BE2C (cell line): ENCODE results near the gene ZMYM2.
A peak's percentile ranks its signal among the peaks of the same experiment; 100 is the strongest.

Experiments used
- DNase-seq: peaks from one replicate; pipeline ENCODE4 v3.0.0-alpha.2; 2020
- H3K27me3 ChIP-seq: fragments of 250-450 bp; sonication (Bioruptor Pico); 2 replicates; pipeline ENCODE4 v1.5.1; 2020; ENCODE audit warnings: mild to moderate bottlenecking
- H3K36me3 ChIP-seq: fragments of 250-450 bp; sonication (Bioruptor Pico); 2 replicates; pipeline ENCODE4 v1.5.1; 2020; ENCODE audit warnings: mild to moderate bottlenecking
- H3K4me1 ChIP-seq: fragments of 250-450 bp; sonication (Bioruptor Pico); 2 replicates; pipeline ENCODE4 v1.5.1; 2020
- H3K4me3 ChIP-seq: 2 replicates; pipeline ENCODE4 v1.5.1; 2011; ENCODE audit warnings: low read depth, low read length
- H3K9me3 ChIP-seq: fragments of 250-450 bp; sonication (Bioruptor Pico); 2 replicates; pipeline ENCODE4 v1.5.1; 2020
- TF ChIP-seq, protein P1 (sequence below): IDR thresholded peaks from 2 replicates; pipeline ENCODE4 v1.5.1; 2012; ENCODE audit warnings: mild to moderate bottlenecking, low read depth, low read length

The ZMYM2 gene

DNA sequence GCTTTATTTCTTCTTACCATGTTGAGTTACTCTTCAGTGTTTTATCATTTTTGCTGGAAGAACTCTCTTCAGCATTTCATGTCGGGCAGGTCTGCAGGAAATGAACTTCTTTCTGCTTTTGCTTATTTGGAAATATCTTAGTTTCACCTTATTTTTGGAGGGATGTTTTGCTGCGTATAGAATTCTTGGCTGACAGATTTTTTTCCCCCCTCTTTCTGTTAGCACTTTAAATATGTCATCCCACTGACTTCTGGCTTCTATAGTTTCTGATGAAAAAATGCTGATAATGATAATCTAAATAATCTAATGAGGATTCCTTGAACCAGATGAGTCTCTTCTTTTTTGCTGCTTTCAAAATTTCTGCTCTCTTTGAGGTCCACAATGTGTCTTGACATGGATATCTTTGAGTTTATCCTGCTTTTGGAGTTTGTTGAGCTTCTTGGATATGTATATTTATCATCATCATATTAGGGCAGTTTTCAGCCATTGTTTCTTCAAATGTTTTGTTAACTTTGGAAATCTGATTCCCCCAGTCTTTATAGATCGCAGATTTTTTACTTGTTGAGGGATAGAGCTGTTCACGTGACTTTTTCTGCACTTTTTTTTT lies 20.4 kb downstream of the ZMYM2 start:
- DNase-seq = no peak
- peaks cover 44% of the 10 kb centered on the region for H3K36me3 ChIP-seq

DNA sequence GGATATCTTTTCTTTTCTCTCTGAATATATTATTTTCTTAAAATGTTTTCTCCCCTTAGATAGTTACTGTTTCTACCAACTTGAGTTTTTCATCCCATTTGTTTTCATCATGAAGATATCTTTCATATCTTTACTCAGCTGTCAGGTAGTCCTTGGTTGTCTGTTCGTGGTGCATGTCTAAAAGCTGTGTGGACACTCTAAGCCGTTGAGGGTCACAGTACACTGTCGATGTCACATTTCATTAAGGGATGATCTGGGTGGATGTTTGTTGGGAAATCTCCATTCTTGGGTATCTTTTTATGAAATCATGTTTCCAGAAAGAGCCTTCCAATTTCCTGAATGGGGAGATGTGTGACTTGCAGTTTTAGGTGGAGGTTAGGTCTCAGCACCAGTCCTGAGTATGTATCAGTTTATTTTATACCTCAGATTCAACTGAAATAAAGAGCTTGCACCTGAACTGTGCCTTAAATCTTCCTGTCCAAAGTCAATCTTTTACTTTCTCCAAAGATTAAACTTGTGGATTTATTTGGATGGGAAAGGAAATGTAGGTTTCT lies 23.2 kb downstream of the ZMYM2 start:
- H3K4me3 ChIP-seq = no peak overlapping the region
- no peaks in the 10 kb centered on the region for H3K9me3 ChIP-seq
- H3K36me3 ChIP-seq = peaks cover 26% of the 10 kb centered on the region
- DNase-seq = no peak
- H3K4me1 ChIP-seq = no peaks in the 10 kb centered on the region
- H3K27me3 ChIP-seq = no peaks in the 10 kb centered on the region
- TF ChIP-seq, protein P1, sequence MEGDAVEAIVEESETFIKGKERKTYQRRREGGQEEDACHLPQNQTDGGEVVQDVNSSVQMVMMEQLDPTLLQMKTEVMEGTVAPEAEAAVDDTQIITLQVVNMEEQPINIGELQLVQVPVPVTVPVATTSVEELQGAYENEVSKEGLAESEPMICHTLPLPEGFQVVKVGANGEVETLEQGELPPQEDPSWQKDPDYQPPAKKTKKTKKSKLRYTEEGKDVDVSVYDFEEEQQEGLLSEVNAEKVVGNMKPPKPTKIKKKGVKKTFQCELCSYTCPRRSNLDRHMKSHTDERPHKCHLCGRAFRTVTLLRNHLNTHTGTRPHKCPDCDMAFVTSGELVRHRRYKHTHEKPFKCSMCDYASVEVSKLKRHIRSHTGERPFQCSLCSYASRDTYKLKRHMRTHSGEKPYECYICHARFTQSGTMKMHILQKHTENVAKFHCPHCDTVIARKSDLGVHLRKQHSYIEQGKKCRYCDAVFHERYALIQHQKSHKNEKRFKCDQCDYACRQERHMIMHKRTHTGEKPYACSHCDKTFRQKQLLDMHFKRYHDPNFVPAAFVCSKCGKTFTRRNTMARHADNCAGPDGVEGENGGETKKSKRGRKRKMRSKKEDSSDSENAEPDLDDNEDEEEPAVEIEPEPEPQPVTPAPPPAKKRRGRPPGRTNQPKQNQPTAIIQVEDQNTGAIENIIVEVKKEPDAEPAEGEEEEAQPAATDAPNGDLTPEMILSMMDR = no peak

More for the DNA sequence above, 20.4 kb downstream of the ZMYM2 start:
- H3K4me3 ChIP-seq = no peak overlapping the region
- H3K4me1 ChIP-seq = no peaks in the 10 kb centered on the region
- TF ChIP-seq, protein P1 = no peak
- H3K9me3 ChIP-seq = no peaks in the 10 kb centered on the region
- H3K27me3 ChIP-seq = no peaks in the 10 kb centered on the region

DNA sequence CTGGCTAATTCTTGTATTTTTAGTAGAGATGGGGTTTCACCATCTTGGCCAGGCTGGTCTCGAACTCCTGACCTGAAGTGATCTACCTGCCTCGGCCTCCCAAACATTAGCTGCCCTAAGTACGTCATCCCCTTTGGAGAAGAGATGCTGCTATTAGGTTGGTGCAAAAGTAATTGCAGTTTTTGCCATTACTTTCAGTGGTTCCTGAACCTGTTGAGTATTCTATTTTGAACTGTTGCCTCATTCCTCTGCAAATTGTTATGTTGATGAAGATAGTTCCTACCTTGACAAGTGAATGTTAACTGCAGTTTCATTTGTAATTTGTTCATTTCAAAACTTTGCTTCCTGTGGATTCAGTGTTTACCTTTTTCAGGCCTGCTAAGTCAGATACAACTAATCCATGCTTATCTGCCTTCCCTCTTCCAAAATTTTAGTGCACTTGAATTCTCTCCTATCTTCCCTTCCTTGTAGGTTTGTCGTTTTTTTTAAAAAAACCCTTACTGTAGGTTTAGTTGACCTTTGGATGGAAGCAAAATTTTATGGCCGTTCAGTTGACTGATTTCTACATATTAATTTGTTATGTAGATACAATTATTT lies 24.0 kb downstream of the ZMYM2 start:
- no peaks in the 10 kb centered on the region for H3K9me3 ChIP-seq
- peaks cover 26% of the 10 kb centered on the region for H3K36me3 ChIP-seq
- TF ChIP-seq, protein P1 = no peak
- H3K4me3 ChIP-seq = no peak overlapping the region
- DNase-seq = no peak
- H3K4me1 ChIP-seq = no peaks in the 10 kb centered on the region
- no peaks in the 10 kb centered on the region for H3K27me3 ChIP-seq

DNA sequence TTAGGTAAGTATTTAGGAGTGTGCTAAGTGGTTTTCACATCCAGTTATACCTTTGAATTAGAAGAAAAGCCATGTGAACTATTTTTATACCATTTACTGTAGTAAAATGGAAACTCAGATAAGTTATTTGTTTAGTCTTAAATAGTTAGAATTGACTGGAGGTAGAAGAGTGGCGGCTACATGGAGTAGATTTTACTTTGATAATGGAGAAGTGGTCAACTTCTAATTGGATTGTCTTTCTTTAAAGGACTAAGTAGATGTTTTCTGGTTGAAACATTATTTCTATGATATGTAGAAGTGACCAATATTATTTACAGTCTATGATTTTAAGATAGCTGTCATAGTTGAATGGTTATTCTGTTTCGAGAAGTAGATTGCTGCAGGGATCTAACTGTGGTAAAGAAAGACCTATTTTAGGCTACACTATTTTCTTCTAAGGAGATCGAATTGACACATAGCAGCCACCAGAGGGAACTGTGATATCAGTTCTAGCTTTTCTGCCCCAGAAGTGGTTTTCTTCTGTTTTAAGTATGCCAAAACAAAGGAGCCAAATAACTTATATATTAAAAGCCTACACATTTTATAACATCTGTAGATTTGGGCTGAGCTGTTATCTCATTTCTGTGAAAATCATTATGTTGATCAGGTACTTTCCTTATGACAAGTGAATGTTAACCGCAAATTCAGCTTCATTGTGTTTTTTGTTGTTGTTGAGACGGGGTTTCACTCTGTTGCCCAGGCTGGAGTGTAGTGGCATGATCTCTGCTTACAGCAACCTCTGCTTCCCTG lies 26.1 kb downstream of the ZMYM2 start:
- no peaks in the 10 kb centered on the region for H3K27me3 ChIP-seq
- DNase-seq = no peak
- no peak overlapping the region for H3K4me3 ChIP-seq
- peaks cover 12% of the 10 kb centered on the region for H3K36me3 ChIP-seq
- no peaks in the 10 kb centered on the region for H3K9me3 ChIP-seq
- TF ChIP-seq, protein P1 = peak; percentile 61
- peaks cover 4% of the 10 kb centered on the region; the same call in 1 of the 2 replicates for H3K4me1 ChIP-seq

DNA sequence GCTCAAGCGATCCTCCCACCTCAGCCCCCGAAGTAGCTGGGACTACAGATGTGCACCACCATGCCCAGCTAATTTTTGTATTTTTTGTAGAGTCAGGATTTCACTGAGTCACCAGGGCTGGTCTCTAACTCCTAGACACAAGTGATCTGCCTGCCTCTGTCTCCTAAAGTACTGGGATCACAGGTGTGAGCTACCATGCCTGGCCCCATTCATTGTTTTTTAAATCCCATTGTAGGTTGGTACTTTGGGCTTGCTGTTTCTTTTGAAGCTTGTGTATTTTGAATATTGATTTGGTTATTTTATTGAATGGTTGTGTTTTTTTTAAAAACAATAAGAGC lies 26.7 kb downstream of the ZMYM2 start:
- H3K4me1 ChIP-seq = peaks cover 10% of the 10 kb centered on the region; the same call in 1 of the 2 replicates
- TF ChIP-seq, protein P1 = no peak
- H3K4me3 ChIP-seq = no peak overlapping the region
- DNase-seq = no peak
- no peaks in the 10 kb centered on the region for H3K27me3 ChIP-seq
- H3K9me3 ChIP-seq = no peaks in the 10 kb centered on the region
- H3K36me3 ChIP-seq = peaks cover 17% of the 10 kb centered on the region
